T-helper 2 cell treated with Interferon-gamma antibody and Interleukin-4, amounts not matched to agents 5 μg/mL and 100 μg/mL, for 36 hours (primary cell): ENCODE data around the gene MSGN1.

Experiments used
- DNase-seq: peaks from one replicate; pipeline ENCODE4 v3.0.0; 2021; ENCODE audit warnings: low spot score
- H3K27ac Mint-ChIP-seq: one replicate; pipeline ENCODE4 v1.8.0; 2021; ENCODE audit warnings: mild to moderate bottlenecking, mixed read lengths
- H3K27me3 Mint-ChIP-seq: one replicate; pipeline ENCODE4 v1.8.0; 2021; ENCODE audit warnings: low read depth, mixed read lengths
- H3K36me3 Mint-ChIP-seq: one replicate; pipeline ENCODE4 v1.8.0; 2021; ENCODE audit warnings: low read depth, mixed read lengths
- H3K4me1 Mint-ChIP-seq: one replicate; pipeline ENCODE4 v1.8.0; 2021; ENCODE audit warnings: low read depth, mixed read lengths
- H3K4me3 Mint-ChIP-seq: one replicate; pipeline ENCODE4 v1.8.0; 2022; ENCODE audit warnings: mild to moderate bottlenecking, moderate library complexity, mixed read lengths
- H3K9me3 Mint-ChIP-seq: one replicate; pipeline ENCODE4 v1.8.0; 2021; ENCODE audit warnings: mixed read lengths

The MSGN1 gene

GRCh38 chr2:17795309-17795708, 21.0 kb upstream of the MSGN1 start:
- no peak for DNase-seq
- no peak overlapping the region for H3K4me3 Mint-ChIP-seq
- H3K4me1 Mint-ChIP-seq: peaks cover 19% of the 10 kb centered on the region
- H3K9me3 Mint-ChIP-seq: no peaks in the 10 kb centered on the region
- H3K27ac Mint-ChIP-seq: no peak overlapping the region
- H3K36me3 Mint-ChIP-seq: no peaks in the 10 kb centered on the region
- H3K27me3 Mint-ChIP-seq: peaks cover 51% of the 10 kb centered on the region

- no peaks in the 10 kb centered on the region for H3K9me3 Mint-ChIP-seq
- H3K27me3 Mint-ChIP-seq: peaks cover 31% of the 10 kb centered on the region
- H3K4me3 Mint-ChIP-seq: no peak overlapping the region
- no peaks in the 10 kb centered on the region for H3K36me3 Mint-ChIP-seq
- DNase-seq: no peak
- no peak overlapping the region for H3K27ac Mint-ChIP-seq
- H3K4me1 Mint-ChIP-seq: peaks cover 4% of the 10 kb centered on the region
Measured at GRCh38 chr2:17798338-17798737, 17.9 kb upstream of the MSGN1 start.

- peaks cover 2% of the 10 kb centered on the region for H3K4me1 Mint-ChIP-seq
- no peak for DNase-seq
- no peak overlapping the region for H3K4me3 Mint-ChIP-seq
- no peaks in the 10 kb centered on the region for H3K36me3 Mint-ChIP-seq
- peaks cover 37% of the 10 kb centered on the region for H3K27me3 Mint-ChIP-seq
- H3K27ac Mint-ChIP-seq: no peak overlapping the region
- no peaks in the 10 kb centered on the region for H3K9me3 Mint-ChIP-seq
Measured at GRCh38 chr2:17799301-17800120, 16.7 kb upstream of the MSGN1 start.

GRCh38 chr2:17800219-17800618, 16.0 kb upstream of the MSGN1 start:
- no peak for DNase-seq
- H3K27me3 Mint-ChIP-seq: peaks cover 37% of the 10 kb centered on the region
- H3K4me1 Mint-ChIP-seq: peaks cover 2% of the 10 kb centered on the region
- H3K9me3 Mint-ChIP-seq: no peaks in the 10 kb centered on the region
- H3K4me3 Mint-ChIP-seq: no peak overlapping the region
- no peaks in the 10 kb centered on the region for H3K36me3 Mint-ChIP-seq
- no peak overlapping the region for H3K27ac Mint-ChIP-seq

GRCh38 chr2:17800693-17801458, 15.4 kb upstream of the MSGN1 start:
- Mint-ChIP-seq H3K27ac (no peak overlapping the region), H3K4me1 (peaks cover 2% of the 10 kb centered on the region)
- no peak for DNase-seq

GRCh38 chr2:17803497-17803896, 12.8 kb upstream of the MSGN1 start:
- no peak for DNase-seq
- H3K27ac Mint-ChIP-seq: no peak overlapping the region
- H3K27me3 Mint-ChIP-seq: peaks cover 35% of the 10 kb centered on the region
- peaks cover 2% of the 10 kb centered on the region for H3K4me1 Mint-ChIP-seq
- no peaks in the 10 kb centered on the region for H3K9me3 Mint-ChIP-seq
- H3K36me3 Mint-ChIP-seq: no peaks in the 10 kb centered on the region
- H3K4me3 Mint-ChIP-seq: no peak overlapping the region

More at GRCh38 chr2:17800693-17801458, 15.4 kb upstream of the MSGN1 start:
- Mint-ChIP-seq H3K27me3 (peaks cover 36% of the 10 kb centered on the region), H3K9me3 (no peaks in the 10 kb centered on the region), H3K36me3 (no peaks in the 10 kb centered on the region), H3K4me3 (no peak overlapping the region)

- no peak overlapping the region for H3K27ac Mint-ChIP-seq
- peaks cover 30% of the 10 kb centered on the region for H3K27me3 Mint-ChIP-seq
- no peak for DNase-seq
- H3K4me3 Mint-ChIP-seq: no peak overlapping the region
- H3K4me1 Mint-ChIP-seq: peaks cover 2% of the 10 kb centered on the region
- H3K9me3 Mint-ChIP-seq: no peaks in the 10 kb centered on the region
- H3K36me3 Mint-ChIP-seq: no peaks in the 10 kb centered on the region
Measured at GRCh38 chr2:17804358-17804757, 11.9 kb upstream of the MSGN1 start.

- Mint-ChIP-seq H3K4me1 (no peaks in the 10 kb centered on the region), H3K9me3 (no peaks in the 10 kb centered on the region), H3K27ac (no peak overlapping the region), H3K4me3 (no peak overlapping the region), H3K36me3 (no peaks in the 10 kb centered on the region), H3K27me3 (peaks cover 30% of the 10 kb centered on the region)
- no peak for DNase-seq
Measured at GRCh38 chr2:17805166-17805565, 11.1 kb upstream of the MSGN1 start.

GRCh38 chr2:17805717-17806363, 10.4 kb upstream of the MSGN1 start:
- H3K9me3 Mint-ChIP-seq: no peaks in the 10 kb centered on the region
- H3K27me3 Mint-ChIP-seq: peaks cover 32% of the 10 kb centered on the region
- DNase-seq: no peak
- no peak overlapping the region for H3K4me3 Mint-ChIP-seq
- H3K4me1 Mint-ChIP-seq: no peaks in the 10 kb centered on the region
- no peak overlapping the region for H3K27ac Mint-ChIP-seq
- no peaks in the 10 kb centered on the region for H3K36me3 Mint-ChIP-seq

- Mint-ChIP-seq H3K9me3 (no peaks in the 10 kb centered on the region), H3K36me3 (no peaks in the 10 kb centered on the region), H3K4me3 (no peak overlapping the region), H3K4me1 (peaks cover 6% of the 10 kb centered on the region), H3K27me3 (peaks cover 38% of the 10 kb centered on the region), H3K27ac (no peak overlapping the region)
- no peak for DNase-seq
Measured at GRCh38 chr2:17813010-17813741, 3.1 kb upstream of the MSGN1 start.

GRCh38 chr2:17813742-17814473, 2.4 kb upstream of the MSGN1 start:
- Mint-ChIP-seq H3K4me3 (no peak overlapping the region), H3K27me3 (peaks cover 37% of the 10 kb centered on the region), H3K27ac (no peak overlapping the region), H3K9me3 (no peaks in the 10 kb centered on the region), H3K4me1 (peaks cover 6% of the 10 kb centered on the region), H3K36me3 (no peaks in the 10 kb centered on the region)
- DNase-seq: no peak

- Mint-ChIP-seq H3K4me3 (no peak overlapping the region), H3K36me3 (no peaks in the 10 kb centered on the region), H3K27ac (no peak overlapping the region), H3K4me1 (peaks cover 6% of the 10 kb centered on the region), H3K9me3 (no peaks in the 10 kb centered on the region), H3K27me3 (peaks cover 42% of the 10 kb centered on the region)
- DNase-seq: no peak
Measured at GRCh38 chr2:17814601-17815000, 1.7 kb upstream of the MSGN1 start.
